Forelimb muscle (tissue), 1 donor: ENCODE results near the gene WDR1. TPM values are rescaled to one million over a fixed set of nuclear protein-coding genes. Genes with fewer than 3 reads are reported as not detected.
A peak's percentile ranks its signal among the peaks of the same experiment; 100 is the strongest.

ENCODE experiments used
- DNase-seq: peaks from one replicate; pipeline ENCODE4 v3.0.0-alpha.2; 2013; ENCODE audit warnings: low read depth
- polyA plus RNA-seq: library from polyadenylated mRNA; unstranded; fragments of 120-200 nt; gene quantifications from one replicate; pipeline ENCODE4 v1.2.1, GENCODE V29; 2013; ENCODE audit not compliant: insufficient read length

WDR1 gene
- polyA plus RNA-seq, 1 donor, result 169 TPM

GRCh38 chr4:10114607-10115006, 2.0 kb downstream of the WDR1 start:
- no peak for DNase-seq

GRCh38 chr4:10114147-10114546, 2.5 kb downstream of the WDR1 start:
- no peak for DNase-seq

GRCh38 chr4:10113362-10114047, 3.1 kb downstream of the WDR1 start:
- DNase-seq, result no peak

- DNase-seq, result no peak
These were observed 3.8 kb downstream of the WDR1 start for GRCh38 chr4:10112658-10113284.

GRCh38 chr4:10111067-10111801, 5.4 kb downstream of the WDR1 start:
- DNase-seq, result no peak

- DNase-seq, result no peak
These were observed 6.5 kb downstream of the WDR1 start for GRCh38 chr4:10109995-10110670.

- no peak for DNase-seq
These were observed 7.5 kb downstream of the WDR1 start for GRCh38 chr4:10108818-10109783.

- DNase-seq, result no peak
These were observed 8.2 kb downstream of the WDR1 start for GRCh38 chr4:10108391-10108790.

- no peak for DNase-seq
These were observed 9.2 kb downstream of the WDR1 start for GRCh38 chr4:10107111-10108091.

GRCh38 chr4:10106421-10107039, 10.1 kb downstream of the WDR1 start:
- DNase-seq, result peak; percentile 50

GRCh38 chr4:10105920-10106319, 10.7 kb downstream of the WDR1 start:
- no peak for DNase-seq

GRCh38 chr4:10105421-10105820, 11.2 kb downstream of the WDR1 start:
- DNase-seq, result no peak

- DNase-seq, result no peak
These were observed 11.7 kb downstream of the WDR1 start for GRCh38 chr4:10104991-10105276.

GRCh38 chr4:10104211-10104990, 12.2 kb downstream of the WDR1 start:
- no peak for DNase-seq

GRCh38 chr4:10102474-10103332, 13.9 kb downstream of the WDR1 start:
- DNase-seq, result no peak

- DNase-seq, result no peak
These were observed 14.7 kb downstream of the WDR1 start for GRCh38 chr4:10101671-10102473.

- DNase-seq, result no peak
These were observed 15.8 kb downstream of the WDR1 start for GRCh38 chr4:10100734-10101216.
